Gastroesophageal sphincter (tissue), 4 donors: ENCODE results near the gene ZNF358. TPM values are rescaled to one million over a fixed set of nuclear protein-coding genes. Genes with fewer than 3 reads are reported as not detected.

Source experiments
- ATAC-seq: fragments of 150-250 bp; one replicate; pipeline ENCODE4 v1.9.1; 2016; ENCODE audit warnings: mild to moderate bottlenecking, moderate library complexity
- H3K27ac ChIP-seq, 4 donors: fragments of 200-600 bp; sonication (generic) in 3 of 4; 1 replicate in 3 of 4; 2 replicates in 1 of 4; pipeline ENCODE4 v1.5.1; 2016 to 2019
- H3K27me3 ChIP-seq: fragments of 200-600 bp; sonication (generic); one replicate; pipeline ENCODE4 v1.5.1; 2019
- H3K36me3 ChIP-seq, 2 donors: fragments of 200-600 bp; sonication (generic); one replicate each; pipeline ENCODE4 v1.5.1; 2019; ENCODE audit warnings: control low read depth in 1 of 2
- H3K4me1 ChIP-seq, 3 donors: fragments of 200-600 bp; sonication (generic); 1 replicate in 2 of 3; 2 replicates in 1 of 3; pipeline ENCODE4 v1.5.1; 2016 to 2019; ENCODE audit warnings: control low read depth in 2 of 3
- H3K4me3 ChIP-seq, 2 donors: fragments of 200-600 bp; sonication (generic); one replicate each; pipeline ENCODE4 v1.5.1; 2019; ENCODE audit warnings: mild to moderate bottlenecking in 1 of 2, moderate library complexity in 1 of 2
- H3K9me3 ChIP-seq, 3 donors: fragments of 200-600 bp; sonication (generic); one replicate each; pipeline ENCODE4 v1.5.1; 2017 to 2019; ENCODE audit warnings: control low read depth in 2 of 3
- CTCF ChIP-seq, 4 experiments: fragments of 200-600 bp in 2 of 4; fragments of 450-650 bp in 2 of 4; sonication (generic) in 1 of 4; IDR thresholded peaks; one replicate each; pipeline ENCODE4 v1.5.1; 2017 to 2019; ENCODE audit warnings: antibody characterized with exemption in 4 of 4, mild to moderate bottlenecking in 2 of 4, moderate library complexity in 2 of 4
- EP300 ChIP-seq: sonication (generic); formaldehyde crosslinking; IDR thresholded peaks from one replicate; pipeline ENCODE4 v1.6.1; 2017; ENCODE audit warnings: antibody characterized with exemption, mild to moderate bottlenecking
- POLR2A ChIP-seq, 2 donors: fragments of 450-650 bp; IDR thresholded peaks; one replicate each; pipeline ENCODE4 v1.6.1; 2017; ENCODE audit warnings: antibody characterized with exemption in 2 of 2, mild to moderate bottlenecking in 2 of 2, moderate library complexity in 1 of 2
- POLR2AphosphoS5 ChIP-seq: sonication (generic); formaldehyde crosslinking; IDR thresholded peaks from one replicate; pipeline ENCODE4 v1.6.1; 2017; ENCODE audit warnings: antibody characterized with exemption
- WGBS, 2 donors: methylation state at CpG; one replicate each; pipeline ENCODE4 v1.1.5; 2018; ENCODE audit warnings: low coverage in 1 of 2; 5-methylcytosine and 5-hydroxymethylcytosine counted together
- total RNA-seq, 4 donors: library from RNA; depleted of rRNA; stranded (reverse); fragments of >200 nt; gene quantifications; one replicate each; pipeline ENCODE4 v1.1.0, GENCODE V29; 2016

The ZNF358 gene
- total RNA-seq, 4 donors from 2014 or later = 63.9 to 153 (median 98.7) TPM

- H3K9me3 ChIP-seq = no peaks in the 10 kb centered on the region
- no peak for ATAC-seq
- H3K4me1 ChIP-seq = peaks cover 0 to 38% (median 0%) of the 10 kb centered on the region in 3 donors
- no peak for TF ChIP-seq EP300
- no peak for TF ChIP-seq POLR2AphosphoS5
- TF ChIP-seq CTCF (IDR thresholded peaks at IDR 0.05) = no peak
- no peak for TF ChIP-seq POLR2A (IDR thresholded peaks at IDR 0.05)
- WGBS, 2 donors = 59 to 69% methylated on average over 8 to 9 of the region's 11 CpGs
- H3K4me3 ChIP-seq = no peak overlapping the region
- H3K27ac ChIP-seq = peak overlapping the region in 1 of 4 donors; percentile 51
- H3K36me3 ChIP-seq = no peaks in the 10 kb centered on the region
- H3K27me3 ChIP-seq = no peaks in the 10 kb centered on the region
Observed at GRCh38 chr19:7480222-7480969, 35.5 kb upstream of the ZNF358 start.

GRCh38 chr19:7480970-7481255, 35.0 kb upstream of the ZNF358 start:
- no peak for TF ChIP-seq POLR2A (IDR thresholded peaks at IDR 0.05)
- no peak for TF ChIP-seq POLR2AphosphoS5
- no peak for TF ChIP-seq EP300
- TF ChIP-seq CTCF (IDR thresholded peaks at IDR 0.05) = no peak
- no peak overlapping the region for H3K4me3 ChIP-seq
- no peaks in the 10 kb centered on the region for H3K9me3 ChIP-seq
- no peaks in the 10 kb centered on the region for H3K27me3 ChIP-seq
- peak; percentile 26 for ATAC-seq
- H3K36me3 ChIP-seq = no peaks in the 10 kb centered on the region
- 66 to 72% methylated on average over 3 to 7 of the region's 7 CpGs for WGBS, 2 donors
- H3K27ac ChIP-seq = peak overlapping the region in 1 of 4 donors; percentile 51
- peaks cover 0 to 38% (median 0%) of the 10 kb centered on the region in 3 donors for H3K4me1 ChIP-seq

- H3K4me3 ChIP-seq = no peak overlapping the region
- TF ChIP-seq POLR2AphosphoS5 (no peak), POLR2A (IDR thresholded peaks at IDR 0.05) (no peak), EP300 (no peak), CTCF (IDR thresholded peaks at IDR 0.05) (no peak)
- no peaks in the 10 kb centered on the region for H3K36me3 ChIP-seq
- ATAC-seq = no peak
- no peaks in the 10 kb centered on the region for H3K9me3 ChIP-seq
- no peak overlapping the region for H3K27ac ChIP-seq
- no peaks in the 10 kb centered on the region for H3K27me3 ChIP-seq
- peaks cover 0 to 32% (median 0%) of the 10 kb centered on the region in 3 donors for H3K4me1 ChIP-seq
- WGBS, 2 donors = 0 to 55% methylated on average over 1 to 12 of the region's 37 CpGs
Observed at GRCh38 chr19:7482584-7483439, 33.1 kb upstream of the ZNF358 start.

- ATAC-seq = no peak
- WGBS, 2 donors = 63% methylated on average over 6 of the region's 17 CpGs; no CpG with 5 or more reads in 1 of the 2 donors
- Histone ChIP-seq H3K36me3 (no peaks in the 10 kb centered on the region), H3K4me3 (no peak overlapping the region), H3K27ac (no peak overlapping the region), H3K9me3 (no peaks in the 10 kb centered on the region), H3K27me3 (no peaks in the 10 kb centered on the region), H3K4me1 (peaks cover 0 to 28% (median 0%) of the 10 kb centered on the region in 3 donors)
- TF ChIP-seq POLR2AphosphoS5 (no peak), EP300 (no peak), CTCF (IDR thresholded peaks at IDR 0.05) (no peak), POLR2A (IDR thresholded peaks at IDR 0.05) (no peak)
Observed at GRCh38 chr19:7483720-7484201, 32.1 kb upstream of the ZNF358 start.
